ENCODE measurements around the gene STX10.

STX10 gene

GRCh38 chr19:13165162-13165997, 15.2 kb upstream of the STX10 start:
- DNase-seq = peak in 1 of 56 donors; percentile 10

- DNase-seq = peak in 27 of 56 donors; percentile 16 to 57 (median 29)
Observed at GRCh38 chr19:13164343-13165161, 14.4 kb upstream of the STX10 start.

- DNase-seq = peak in 44 of 56 donors; percentile 16 to 80 (median 48)
Observed at GRCh38 chr19:13163609-13164342, 13.6 kb upstream of the STX10 start.

- peak in 54 of 56 donors; percentile 41 to 97 (median 84) for DNase-seq
Observed at GRCh38 chr19:13162724-13163608, 12.8 kb upstream of the STX10 start.

GRCh38 chr19:13160557-13160956, 10.4 kb upstream of the STX10 start:
- DNase-seq = no peak

- DNase-seq = no peak
Observed at GRCh38 chr19:13159713-13160112, 9.5 kb upstream of the STX10 start.

- DNase-seq = peak in 24 of 56 donors; percentile 9 to 60 (median 32)
Observed at GRCh38 chr19:13155472-13156359, 5.5 kb upstream of the STX10 start.

GRCh38 chr19:13154911-13155471, 4.8 kb upstream of the STX10 start:
- DNase-seq = peak in 17 of 56 donors; percentile 7 to 60 (median 34)

- peak in 29 of 56 donors; percentile 5 to 68 (median 32) for DNase-seq
Observed at GRCh38 chr19:13154241-13154778, 4.1 kb upstream of the STX10 start.

GRCh38 chr19:13153569-13154240, 3.5 kb upstream of the STX10 start:
- peak in 3 of 56 donors; percentile 32 to 42 (median 38) for DNase-seq

GRCh38 chr19:13152974-13153568, 2.9 kb upstream of the STX10 start:
- peak in 55 of 56 donors; percentile 66 to 97 (median 90) for DNase-seq

GRCh38 chr19:13152356-13152973, 2.3 kb upstream of the STX10 start:
- DNase-seq = peak in 1 of 56 donors; percentile 71

- peak; percentile 61 to 99 (median 95) for DNase-seq
Observed at GRCh38 chr19:13151605-13152355, 1.6 kb upstream of the STX10 start.

GRCh38 chr19:13150931-13151604, 893 bp upstream of the STX10 start:
- DNase-seq = peak in 8 of 56 donors; percentile 35 to 60 (median 43)

GRCh38 chr19:13149628-13150186, 468 bp downstream of the STX10 start:
- peak in 15 of 56 donors; percentile 32 to 64 (median 48) for DNase-seq
